ENCODE results near the gene AIP.

Gene AIP

DNA sequence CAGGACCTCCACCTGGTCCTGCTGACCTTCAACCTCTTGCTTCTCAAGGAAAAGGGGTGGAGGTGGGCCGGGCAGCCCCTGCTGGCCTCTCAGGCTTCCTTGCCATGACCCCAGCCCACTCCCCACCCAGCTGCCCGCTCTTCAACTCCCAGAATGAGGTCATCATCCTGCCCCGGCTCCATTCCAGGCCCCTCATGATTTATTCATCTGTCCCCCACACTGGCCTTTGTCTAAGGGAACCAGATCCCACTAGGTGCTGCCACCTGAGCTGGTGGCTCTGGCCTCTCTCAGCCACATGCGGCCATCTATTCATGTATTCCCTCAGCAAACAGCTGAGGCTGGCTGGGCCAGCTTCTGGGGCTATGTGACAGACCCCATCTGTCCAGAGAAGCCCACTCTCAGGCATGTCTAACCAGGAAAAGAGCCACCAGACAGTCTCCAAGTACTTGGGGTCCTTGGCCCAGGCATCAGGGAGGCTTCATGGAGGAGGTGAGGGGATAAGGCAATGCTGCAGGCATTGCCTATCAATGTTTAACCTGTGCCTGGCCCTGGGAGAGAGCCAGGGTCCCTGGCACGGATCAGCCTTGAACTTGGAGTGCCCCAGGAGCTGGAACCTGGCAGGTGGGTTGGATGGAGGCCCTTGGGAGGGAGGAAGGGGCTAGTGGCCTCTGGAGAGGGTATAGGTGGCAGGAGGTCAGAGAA is 42.6 kb downstream of the AIP start:
- DNase-seq (ENCODE audit: low read depth in 2 of 3, low spot score in 1 of 3), result no peak

- no peak for DNase-seq (ENCODE audit: low read depth in 2 of 3, low spot score in 1 of 3)
These were observed 45.5 kb downstream of the AIP start for GRCh38 chr11:67528376-67528775.

DNA sequence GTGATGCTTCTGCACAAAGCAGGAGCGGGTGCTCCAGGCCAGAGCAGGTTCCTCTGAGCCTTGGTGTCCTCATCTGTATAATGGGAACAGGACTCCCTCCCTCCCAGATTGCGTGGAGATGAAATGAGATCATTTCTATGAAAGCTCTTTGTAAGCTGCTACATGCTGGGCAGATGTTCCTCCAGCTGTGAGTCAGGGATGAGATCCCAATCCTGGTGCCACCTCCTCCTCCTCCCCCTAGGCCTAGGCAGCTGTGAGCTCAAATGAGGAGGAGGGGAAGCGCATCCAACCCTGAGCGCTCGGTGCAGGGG is 47.4 kb downstream of the AIP start:
- DNase-seq (ENCODE audit: low read depth in 2 of 3, low spot score in 1 of 3), result no peak

GRCh38 chr11:67532889-67533288 is 50.1 kb downstream of the AIP start:
- no peak for DNase-seq (ENCODE audit: low read depth in 2 of 3, low spot score in 1 of 3)

DNA sequence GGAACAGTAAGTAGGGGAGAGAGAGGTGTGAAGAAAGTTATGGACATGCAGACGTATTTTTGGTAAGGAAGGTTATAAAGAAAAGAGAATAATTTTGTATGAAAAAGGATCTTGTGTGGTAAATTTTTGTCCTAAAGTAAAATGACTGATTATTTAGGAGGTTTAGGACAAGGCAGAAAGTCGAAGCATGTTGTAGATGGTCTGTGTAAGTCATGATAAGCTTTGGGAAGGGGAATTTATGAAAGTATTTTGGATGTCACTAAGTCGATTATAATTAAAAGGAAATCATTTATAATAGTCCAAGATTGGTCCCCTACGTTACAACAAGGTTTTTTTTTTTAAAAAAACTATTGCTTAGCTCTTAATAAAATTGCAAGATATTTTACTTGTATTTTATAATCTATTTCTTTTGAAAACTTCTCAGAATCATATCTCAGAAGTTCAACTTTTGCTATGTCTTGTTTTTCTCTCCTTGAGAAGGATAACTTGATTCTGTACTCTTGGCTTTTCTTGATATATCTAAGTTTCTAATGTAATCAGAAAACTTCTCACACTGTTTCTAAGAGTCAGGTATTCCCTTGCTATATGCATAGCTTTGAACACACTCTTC is 51.3 kb downstream of the AIP start:
- DNase-seq (ENCODE audit: low read depth in 2 of 3, low spot score in 1 of 3), result no peak

GRCh38 chr11:67535561-67535960 is 52.7 kb downstream of the AIP start:
- DNase-seq (ENCODE audit: low read depth in 2 of 3, low spot score in 1 of 3), result no peak

- no peak for DNase-seq (ENCODE audit: low read depth in 2 of 3, low spot score in 1 of 3)
These were observed 55.5 kb downstream of the AIP start for GRCh38 chr11:67538306-67538705.

DNA sequence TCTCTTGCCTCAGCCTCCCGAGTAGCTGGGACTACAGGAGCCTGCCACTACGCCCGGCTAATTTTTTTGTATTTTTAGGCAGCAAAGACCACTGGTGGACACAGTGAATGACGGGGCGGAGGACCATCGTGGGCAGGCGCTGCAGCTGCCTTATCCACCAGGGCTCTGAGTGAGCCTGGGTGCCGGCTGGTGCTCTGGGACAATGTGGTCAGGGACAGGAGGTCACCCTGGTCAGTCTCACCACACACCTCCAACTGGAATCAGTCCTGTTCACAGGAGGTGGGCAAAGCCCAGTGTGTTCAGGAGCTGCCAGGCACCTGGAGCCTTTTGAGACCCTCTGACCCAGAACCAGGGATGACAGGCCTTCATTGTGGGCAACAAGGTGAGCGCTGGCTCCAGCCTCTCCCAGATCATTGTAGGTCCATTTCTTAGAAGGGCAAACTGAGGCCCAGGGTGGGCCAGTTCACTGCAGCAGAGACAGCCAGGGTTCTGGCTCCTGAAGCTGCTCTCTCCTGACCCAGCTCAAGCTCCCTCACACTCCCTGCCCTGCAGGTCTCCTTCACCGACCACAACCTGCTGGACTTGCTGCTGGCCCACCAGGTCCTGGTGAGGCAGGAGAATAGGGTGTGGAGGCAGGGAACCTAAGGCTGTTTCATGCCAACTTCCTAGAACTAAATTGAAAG is 56.1 kb downstream of the AIP start:
- DNase-seq (ENCODE audit: low read depth in 2 of 3, low spot score in 1 of 3), result no peak

DNA sequence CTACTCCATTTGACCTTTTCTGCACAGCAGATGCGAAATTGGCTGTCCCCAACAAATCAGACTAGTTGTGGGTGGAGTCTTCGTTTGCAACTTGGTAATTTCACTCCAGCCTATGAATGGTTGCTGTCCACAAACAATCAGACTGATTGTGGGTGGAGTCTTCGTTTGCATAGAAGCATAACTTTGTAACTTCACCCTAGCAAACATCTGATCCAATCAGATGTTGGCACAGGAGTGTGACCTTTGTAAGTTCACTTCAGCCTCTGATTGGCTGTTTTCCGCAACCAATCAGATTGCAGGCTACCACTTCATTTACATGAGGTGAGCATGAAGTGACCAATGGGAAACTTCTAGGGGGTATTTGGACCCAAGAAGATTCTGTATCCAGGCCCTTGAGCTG is 56.7 kb downstream of the AIP start:
- no peak for DNase-seq (ENCODE audit: low read depth in 2 of 3, low spot score in 1 of 3)
